Mesenteric fat pad (tissue), 1 donor: ENCODE data around the gene SHISA3. TPM values are rescaled to one million over a fixed set of nuclear protein-coding genes. Genes with fewer than 3 reads are reported as not detected.

ENCODE experiments used
- DNase-seq: peaks from one replicate; pipeline ENCODE4 v3.0.0-alpha.2; 2020; ENCODE audit warnings: low spot score
- total RNA-seq: library from RNA; stranded (reverse); fragmentation: NEBNext Ultra II Directional; extraction: Animal tissue kit (Norgen Biotek cat#: 25700); gene quantifications from one replicate; pipeline ENCODE4 v1.2.1, GENCODE V29; 2021
- donor health status: DM: yes; HTN: yes; CAD: no.

Gene SHISA3
- total RNA-seq, 1 donor from 2014 or later = 0.48 TPM

DNA sequence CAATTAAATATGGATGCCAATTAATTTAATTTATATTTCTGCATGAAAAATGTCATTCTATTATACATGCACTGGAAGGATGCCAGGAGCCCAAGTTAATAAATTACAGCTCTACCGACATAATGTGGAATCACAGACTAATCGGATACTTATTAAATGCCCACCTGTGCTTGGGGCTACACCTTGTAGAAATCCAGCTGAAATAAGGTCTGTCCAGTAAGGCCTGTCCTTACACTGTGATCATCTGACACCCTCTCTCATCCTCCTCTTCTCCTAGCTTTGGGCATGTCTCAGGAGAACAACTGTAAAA lies 6.0 kb upstream of the SHISA3 start:
- DNase-seq = no peak

DNA sequence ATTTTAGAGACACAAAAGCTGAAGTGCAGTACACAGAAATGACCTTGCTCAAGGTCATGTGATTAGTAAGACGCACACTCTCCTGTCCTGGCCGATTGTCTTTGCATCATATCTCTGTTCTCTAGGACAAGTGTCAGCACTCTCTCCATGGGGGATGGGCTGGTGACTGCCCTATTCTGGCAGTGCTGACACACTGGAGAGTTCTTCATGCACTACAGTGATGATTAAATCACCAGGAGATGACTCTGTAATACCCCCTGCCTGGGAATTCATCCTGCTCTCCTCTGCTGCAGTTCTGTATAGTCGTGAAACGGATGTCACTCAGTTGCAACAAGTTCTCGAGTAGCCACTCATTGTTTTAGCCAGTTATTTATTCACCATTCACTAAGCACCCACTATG lies 5.3 kb upstream of the SHISA3 start:
- no peak for DNase-seq

DNA sequence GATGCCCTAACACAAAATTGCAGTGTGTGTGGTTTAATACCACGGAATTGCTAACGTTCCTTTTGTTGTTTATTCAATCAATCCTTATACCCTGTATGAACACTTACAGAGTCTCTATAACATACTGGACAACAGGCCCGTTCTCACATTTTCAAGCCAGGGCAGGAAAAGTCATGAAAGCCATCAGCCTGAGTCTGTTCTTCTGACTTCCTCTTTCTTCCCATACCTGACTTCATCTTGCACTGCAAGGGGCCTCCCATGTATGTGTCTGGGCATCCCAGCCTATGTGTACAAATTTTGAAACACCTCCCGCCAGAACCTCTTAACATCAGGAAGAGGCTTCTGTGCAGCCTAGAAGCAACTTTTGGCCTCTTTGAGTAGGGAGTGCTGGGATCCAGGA lies 4.9 kb upstream of the SHISA3 start:
- no peak for DNase-seq

DNA sequence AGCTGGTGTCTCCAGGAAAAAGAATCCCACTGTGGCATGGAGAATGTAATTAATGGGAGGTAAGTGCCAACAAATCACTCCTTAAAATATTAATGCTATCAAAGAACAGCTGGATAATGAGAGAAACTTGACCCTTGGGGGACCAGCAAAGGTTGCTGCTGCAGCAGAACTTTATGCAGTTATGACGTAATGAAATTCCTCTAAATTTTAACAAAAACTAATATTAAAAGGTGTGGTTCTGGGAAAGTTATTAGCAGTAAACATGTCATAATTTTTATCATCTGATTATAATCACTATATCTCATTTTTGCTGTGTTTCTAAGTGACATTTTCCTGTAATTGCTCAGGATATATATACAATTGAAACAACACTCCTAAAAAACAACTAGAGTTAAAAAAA lies 1.7 kb upstream of the SHISA3 start:
- DNase-seq = no peak

DNA sequence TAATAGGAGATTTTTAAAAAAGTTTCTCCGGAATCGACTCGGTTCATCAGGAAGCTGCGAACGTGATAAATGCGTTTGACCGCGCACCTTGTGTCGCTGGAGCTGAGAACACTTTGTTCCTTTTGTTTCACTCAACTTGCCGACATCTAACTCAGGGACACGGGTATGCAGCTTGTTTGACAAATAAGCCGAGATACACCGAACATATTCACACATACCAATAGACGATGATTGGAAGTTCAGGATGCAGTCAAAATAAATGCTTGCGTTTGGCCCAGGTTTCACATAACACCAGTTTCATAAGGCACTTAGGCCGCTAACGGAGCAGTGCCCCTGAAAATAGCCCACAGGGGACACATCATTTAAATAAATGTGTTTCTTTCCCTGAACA lies 932 bp upstream of the SHISA3 start:
- DNase-seq = no peak

DNA sequence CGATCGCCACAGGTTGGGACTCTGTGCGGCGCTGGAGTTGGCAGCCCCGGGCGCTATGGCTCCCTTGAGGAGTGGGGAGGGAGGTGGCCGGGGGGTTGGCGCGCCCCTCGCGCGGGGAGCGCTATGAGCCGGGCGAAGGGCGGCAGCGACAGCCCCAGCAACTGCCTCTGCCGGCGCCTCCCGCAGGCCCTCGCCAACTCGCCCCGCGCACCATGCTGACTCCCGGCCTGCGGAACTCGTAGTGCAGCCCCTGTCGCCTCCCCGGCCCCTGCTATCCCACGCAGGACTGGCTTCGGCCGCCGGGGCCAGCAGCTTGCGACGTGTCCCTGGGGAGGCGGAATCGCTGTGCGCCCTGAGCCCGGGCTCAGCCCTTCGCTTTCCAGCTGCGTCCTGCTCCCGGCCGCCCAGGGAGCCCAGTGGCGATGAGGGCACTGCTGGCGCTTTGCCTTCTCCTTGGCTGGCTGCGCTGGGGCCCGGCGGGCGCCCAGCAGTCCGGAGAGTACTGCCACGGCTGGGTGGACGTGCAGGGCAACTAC lies 415 bp downstream of the SHISA3 start:
- peak; percentile 89 for DNase-seq

DNA sequence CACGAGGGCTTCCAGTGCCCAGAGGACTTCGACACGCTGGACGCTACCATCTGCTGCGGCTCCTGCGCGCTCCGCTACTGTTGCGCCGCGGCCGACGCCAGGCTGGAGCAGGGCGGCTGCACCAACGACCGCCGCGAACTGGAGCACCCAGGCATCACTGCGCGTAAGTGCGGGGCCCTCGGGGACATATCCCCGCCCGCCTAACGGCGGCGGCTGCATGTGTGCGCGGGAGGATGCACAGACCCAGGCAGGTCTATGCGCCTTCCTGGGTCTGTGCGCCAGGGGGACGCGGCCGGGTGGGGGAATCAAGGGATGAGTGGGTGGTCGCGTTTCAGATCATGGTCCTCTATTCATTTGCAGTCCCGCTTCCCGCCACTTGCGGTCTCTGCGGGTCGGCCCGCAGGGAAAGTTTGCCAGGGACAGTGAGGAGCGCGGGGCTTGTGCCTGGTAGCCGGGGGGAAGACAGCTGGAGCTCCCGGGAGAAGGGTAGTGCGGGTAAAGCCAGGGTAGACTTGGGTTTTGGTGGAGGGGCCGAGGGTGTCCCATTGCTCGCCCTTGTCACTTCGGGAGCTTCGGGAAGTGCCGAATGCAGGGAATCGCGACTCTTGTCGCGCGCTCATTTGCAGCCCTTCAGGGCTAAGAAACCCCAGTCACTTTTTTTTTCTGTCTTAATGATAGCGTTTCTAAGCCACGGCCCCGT lies 1.0 kb downstream of the SHISA3 start:
- DNase-seq = no peak

DNA sequence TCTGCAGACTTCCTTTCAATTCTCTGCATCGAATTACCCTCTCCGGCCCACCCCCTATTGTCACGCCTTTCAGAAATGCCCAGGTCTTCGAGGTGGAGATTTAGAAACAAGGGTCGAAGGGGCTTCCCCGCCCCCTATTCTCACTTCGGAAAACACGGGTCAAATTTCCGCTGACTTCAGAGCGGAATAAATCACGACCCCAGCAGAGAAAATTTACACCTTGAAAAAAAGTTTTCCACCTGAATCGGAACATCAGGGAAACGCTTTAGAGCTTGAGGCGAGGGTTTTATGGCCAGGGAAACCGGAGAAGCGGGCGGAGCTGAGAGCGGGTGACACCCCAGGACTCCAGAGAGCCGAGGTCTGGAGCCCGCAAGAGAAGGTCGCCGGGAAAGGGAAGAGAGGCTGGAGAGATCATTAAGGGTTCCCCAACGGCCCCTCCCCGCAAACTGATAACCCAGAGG lies 1.6 kb downstream of the SHISA3 start:
- no peak for DNase-seq

DNA sequence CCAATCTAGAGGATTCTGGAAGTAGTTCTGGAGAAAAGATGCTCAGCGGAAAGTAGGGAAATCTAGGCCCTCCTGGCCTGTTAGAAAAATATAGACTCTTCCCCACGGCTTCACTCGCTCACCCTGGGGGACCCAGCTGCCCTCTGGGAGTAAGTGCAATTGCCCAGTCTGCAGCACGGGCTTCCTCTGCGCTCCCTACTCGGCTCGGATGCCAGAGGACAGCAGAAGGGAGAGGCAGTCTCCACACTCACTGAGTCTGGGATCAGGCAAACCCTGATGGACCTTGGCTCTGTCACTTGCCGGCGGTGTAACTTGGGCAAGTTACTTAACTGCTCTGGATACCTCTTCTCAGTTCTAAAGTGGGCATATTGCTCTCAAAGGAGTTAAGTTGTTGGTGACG lies 2.1 kb downstream of the SHISA3 start:
- DNase-seq = no peak

DNA sequence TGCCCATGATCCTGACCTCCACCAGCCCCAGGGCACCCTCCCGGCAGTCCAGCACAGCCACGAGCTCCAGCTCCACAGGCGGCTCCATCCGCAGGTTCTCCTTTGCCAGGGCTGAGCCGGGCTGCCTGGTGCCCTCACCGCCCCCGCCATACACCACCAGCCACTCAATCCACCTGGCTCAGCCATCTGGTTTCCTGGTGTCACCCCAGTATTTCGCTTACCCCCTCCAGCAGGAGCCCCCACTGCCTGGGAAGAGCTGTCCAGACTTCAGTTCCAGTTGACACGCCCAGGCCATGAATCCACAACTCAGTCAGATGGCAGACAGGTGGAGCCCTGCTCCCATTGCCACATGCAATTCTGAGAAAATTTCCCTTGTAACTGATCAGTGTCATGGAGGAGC lies 3.9 kb downstream of the SHISA3 start:
- no peak for DNase-seq

DNA sequence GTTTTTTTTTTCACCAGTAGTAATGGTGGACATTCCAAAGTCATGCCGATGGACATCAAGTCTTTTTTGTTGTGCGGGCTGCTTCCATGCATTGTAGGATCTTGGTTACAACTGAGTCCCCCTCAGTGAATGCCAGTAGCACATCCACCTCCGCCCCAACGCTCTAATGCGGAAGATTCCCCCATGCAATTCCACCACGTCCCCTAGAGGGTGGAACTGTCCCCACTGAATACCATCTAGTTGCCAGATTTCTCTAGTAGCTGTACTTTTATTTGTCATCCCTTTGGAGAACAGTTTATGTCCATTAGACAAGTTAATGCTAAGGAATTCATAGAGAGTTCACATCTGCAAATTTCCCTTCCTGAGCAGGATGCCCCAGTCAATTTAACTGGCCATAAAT lies 6.7 kb downstream of the SHISA3 start:
- no peak for DNase-seq

DNA sequence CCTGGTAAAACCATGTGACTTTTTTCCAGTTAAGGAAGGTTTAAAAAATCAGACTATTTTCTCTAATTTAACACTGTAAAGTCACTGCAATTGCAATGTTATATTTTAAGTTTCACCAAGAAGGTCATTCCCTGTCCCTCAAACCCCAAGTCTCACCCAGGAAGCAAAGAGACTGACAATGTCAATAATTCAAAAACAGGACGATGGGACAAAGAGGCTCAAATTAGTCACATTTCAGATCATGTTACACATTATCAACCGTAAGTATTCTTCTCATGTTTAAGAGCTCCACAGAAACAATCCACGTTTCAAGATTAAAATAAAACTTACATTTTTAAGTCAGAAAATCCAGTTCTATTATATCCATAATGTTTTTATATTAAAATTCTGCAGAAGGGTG lies 13.2 kb downstream of the SHISA3 start:
- no peak for DNase-seq

DNA sequence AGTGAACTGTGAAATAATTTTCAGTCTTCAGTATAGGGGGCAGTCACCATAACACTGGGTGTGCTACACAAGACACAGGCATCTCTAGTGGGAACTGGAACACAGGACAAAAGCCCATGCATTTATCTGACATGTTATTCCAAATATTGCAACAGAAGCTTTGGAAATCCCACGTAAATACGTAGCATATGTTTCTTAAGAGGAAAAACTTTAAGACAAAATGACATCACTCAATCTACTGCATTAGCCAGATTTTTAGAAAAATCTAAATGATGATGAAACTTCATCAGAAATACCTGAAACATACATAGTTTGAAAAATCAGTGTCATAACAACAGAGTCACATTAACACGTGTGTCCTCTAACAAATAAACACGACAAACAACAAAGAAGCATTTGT lies 14.5 kb downstream of the SHISA3 start:
- DNase-seq = no peak

DNA sequence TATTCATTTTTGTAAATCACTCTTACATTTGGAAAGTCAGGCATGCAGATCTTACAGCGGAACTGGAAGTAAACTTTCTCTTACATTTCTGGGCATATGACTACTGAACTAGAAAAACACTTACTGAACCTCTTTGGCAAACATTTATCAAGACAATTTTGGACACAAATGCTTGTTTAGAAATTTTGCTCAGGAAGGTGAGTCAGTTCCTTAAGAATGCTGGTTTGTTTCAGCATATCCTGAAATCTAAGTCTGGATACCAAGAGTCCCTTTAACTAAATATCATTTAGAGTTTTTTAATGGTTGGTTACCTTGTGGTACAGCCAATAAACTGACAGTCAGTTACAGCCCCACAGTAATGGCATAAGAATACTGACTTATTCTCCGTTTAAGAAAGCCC lies 15.0 kb downstream of the SHISA3 start:
- no peak for DNase-seq

DNA sequence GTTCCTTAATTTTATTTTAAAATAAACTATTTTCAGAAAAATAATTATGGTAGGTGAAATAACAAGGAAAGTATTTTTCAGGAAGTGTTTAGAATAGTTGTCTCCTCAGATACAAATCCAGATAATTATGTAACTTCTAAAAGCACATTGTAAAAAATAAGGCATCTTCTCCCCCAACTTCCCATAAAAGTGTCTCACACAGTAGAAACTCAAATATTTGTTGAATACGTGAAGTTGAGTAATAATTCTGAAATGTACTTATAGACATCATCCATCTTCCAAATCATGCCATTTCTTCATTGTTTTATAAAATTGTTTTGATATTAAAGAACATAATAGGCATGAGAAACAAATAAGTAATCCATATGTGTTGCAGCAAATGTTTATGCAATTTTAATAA lies 18.0 kb downstream of the SHISA3 start:
- DNase-seq = no peak

DNA sequence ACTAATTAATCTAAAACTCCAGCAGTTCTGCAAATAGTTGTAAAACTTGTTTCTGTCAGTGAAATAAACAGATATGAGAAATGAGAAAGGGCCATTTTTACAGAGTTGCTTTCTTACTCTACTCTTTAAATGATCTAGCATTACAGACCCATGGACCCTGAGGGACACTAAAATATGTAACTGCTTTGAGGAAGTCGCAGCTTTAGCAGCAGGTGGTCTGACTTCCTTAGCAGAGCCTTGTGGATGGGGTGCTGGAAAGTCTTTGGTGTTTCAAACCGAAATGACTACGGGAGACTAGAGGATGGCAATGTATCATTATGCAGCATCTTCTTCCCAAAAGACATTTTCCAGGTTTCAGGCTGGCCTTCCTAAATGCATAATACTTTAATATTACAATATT lies 18.7 kb downstream of the SHISA3 start:
- DNase-seq = no peak

DNA sequence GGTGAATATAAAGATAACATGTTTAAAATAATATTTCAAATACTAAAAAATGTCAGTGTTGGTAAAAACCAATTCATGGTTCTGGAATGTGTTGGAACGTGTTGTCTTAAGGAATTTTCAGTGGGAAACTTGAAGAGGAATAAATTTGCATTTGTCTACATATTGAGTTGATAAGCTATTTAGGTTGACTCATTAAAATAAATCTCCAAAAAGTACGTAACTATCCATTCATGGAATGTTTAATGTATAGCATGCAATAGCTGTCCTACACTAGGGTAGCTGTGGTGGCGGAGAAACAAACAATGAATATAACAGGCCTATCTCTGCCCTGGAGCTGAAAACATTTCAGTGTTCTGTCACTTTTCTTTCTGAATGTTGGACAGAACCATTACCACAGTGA lies 20.3 kb downstream of the SHISA3 start:
- no peak for DNase-seq

DNA sequence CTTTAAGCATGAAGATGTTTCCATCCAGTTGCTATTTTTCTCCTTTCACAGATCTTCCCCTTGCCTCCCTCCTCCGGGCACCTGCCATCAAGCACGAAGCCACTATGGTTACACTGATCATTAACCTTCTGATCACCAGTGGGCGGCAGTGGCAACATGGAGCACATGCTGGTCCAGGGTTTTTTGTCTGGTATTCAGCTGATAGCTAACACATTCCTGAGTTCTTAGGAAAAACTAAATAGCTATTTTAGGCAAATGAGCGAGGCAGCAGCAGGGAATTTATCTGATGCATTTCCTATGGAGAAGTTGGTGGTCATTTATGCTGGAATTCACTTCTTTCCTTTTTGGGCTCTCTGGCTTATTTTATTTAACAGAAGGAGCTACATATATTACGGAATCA lies 22.9 kb downstream of the SHISA3 start:
- DNase-seq = no peak

DNA sequence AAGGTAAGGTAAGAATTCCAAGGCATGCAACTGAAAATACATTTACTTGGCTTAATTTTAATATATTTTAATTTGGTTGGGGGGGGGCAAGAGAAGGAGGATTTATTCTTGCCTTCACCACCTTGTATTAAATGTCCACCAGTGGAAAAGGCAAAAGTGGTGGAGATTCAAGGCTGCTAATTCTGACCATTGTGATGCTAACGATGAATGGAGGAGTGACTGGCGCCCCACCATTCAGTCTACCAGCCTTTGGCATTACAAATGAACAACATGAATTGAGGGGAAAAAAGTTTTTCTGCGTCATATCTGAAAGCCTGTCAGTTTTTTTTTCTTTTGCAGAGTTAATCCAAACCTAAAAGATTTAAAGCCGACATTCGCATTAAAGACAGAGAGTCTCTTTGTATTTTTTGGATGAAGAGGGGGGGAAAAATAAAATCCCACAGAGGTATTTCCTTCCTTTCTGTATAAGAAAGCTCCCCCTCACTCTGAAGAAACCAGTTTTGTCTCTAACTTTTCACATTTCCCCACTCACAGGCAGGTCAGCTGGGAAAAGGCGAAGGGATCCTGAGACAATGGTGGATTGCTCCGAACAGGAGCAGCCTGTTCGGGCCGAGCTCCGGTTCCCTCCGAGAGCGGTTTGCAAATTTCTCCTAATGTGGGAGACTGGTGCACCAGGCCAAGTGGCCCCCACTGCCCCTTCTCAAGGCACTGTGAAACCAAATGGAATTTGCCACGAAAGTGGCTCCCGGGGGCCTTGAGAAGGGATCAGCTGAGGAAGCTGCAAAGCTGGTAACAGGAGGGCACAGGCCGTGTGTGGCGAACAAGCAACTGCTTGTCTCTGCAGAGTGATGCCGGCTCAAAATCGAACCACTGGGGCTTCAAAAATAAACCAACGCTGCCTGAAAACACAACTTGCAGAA lies 28.1 kb downstream of the SHISA3 start:
- no peak for DNase-seq

DNA sequence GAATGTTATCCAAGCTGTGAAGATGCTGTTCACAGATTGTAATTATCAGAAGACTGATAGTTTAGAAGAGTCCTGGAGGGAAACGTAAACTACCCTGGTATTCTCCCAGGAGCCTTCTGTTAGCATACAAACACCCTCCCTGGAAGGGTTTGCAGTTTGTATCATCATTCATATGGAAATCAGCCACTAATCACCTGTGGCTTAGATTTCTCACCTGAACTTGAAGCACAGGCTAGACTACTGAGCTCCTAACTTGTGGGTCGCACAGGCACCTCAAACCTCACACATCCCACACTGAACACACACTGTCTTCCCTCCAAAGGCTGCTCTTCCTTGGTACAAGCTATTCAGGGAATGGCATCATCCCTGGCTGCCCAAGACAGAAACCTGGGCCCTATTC lies 30.7 kb downstream of the SHISA3 start:
- no peak for DNase-seq

DNA sequence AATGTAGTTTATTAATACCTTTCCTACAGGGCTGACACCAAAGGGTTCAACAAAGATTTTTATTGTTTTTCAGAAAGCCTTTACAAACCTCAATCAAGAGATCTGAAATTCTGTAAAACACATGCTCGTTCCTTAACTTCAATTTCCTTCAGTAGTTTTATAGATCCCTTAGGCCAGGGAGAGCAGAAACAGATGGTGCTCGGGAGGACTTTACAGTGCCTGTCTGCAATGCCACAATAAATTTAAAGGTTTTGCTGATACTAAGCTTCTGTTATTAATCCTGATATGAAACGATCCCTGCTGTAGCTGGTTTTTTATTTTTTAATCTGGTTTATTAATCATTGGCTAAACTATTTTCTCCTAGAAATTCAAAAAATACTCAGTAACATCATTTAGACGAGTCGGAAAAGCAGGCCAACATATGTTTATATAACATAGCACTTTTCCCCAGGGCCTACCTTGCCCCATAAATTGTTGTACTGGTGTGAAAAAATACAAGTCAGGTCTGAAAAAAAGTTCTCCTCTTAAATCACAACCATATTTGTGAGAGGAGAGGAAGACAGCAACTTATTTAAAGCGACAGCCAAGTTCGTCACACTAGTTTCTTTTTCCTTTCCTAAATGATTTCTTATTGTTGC lies 39.8 kb downstream of the SHISA3 start:
- no peak for DNase-seq

DNA sequence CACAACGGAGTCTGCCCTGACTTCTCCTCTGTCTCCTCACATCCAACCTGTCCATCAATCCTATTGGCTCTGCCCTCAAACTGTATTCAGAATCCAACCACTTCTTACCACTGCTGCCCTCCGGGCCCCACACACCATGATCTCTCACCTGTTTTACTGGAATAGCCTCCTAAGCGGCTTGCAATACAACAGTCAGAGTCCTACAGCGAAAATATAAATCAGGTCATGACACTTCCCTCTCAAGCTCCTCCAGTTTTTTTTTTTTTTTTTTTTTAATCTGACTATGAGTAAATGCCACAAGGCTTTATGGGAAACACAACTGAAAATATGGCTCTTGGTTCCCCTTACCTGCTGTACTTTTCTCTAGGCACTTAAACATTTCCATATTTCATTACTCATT lies 42.8 kb downstream of the SHISA3 start:
- no peak for DNase-seq
